HG02571 (cell line): ENCODE measurements around the gene NECAB2.
"Not testable (repeated sequence)": the region's sequence is repeated elsewhere in the genome, so short reads cannot be mapped to it uniquely, and the experiment has no call there.

Source experiments
- ATAC-seq: cut with Tn5 transposase; IDR thresholded peaks from one replicate; pipeline ENCODE4 v1.9.1; 2021; ENCODE audit warnings: mild to moderate bottlenecking, moderate library complexity; ENCODE audit not compliant: unreplicated experiment

NECAB2 gene

GRCh38 chr16:83935858-83936255, 32.2 kb upstream of the NECAB2 start:
- no peak for ATAC-seq

DNA sequence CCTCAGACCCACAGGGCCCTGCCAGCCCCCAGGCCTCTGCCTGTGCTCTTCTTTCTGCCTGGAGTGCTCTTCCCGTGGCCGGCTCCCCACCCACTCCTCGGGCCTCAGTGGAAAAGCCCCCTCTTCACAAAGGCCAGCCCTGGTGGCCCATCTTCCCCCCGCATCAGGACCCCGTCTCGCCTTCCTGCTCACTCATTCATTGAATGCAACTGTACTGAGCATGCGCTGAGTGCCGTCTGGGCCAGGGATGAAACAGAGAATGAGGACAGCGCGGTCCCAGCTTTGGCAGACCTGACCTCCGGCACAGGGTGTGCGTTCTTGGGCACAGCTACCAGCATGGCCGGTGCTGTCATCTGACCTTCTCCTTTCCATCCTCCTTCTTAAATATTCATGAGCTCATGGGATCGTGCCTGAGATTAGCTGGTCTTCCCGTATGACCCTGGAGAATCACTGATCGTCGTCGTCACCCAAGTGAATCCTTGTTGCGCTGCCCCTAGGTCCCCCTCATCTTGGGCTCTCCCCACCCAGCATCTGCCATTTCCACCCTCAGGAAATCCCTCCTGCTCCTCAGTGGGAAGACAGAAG, 31.4 kb upstream of the NECAB2 start:
- ATAC-seq = no peak

DNA sequence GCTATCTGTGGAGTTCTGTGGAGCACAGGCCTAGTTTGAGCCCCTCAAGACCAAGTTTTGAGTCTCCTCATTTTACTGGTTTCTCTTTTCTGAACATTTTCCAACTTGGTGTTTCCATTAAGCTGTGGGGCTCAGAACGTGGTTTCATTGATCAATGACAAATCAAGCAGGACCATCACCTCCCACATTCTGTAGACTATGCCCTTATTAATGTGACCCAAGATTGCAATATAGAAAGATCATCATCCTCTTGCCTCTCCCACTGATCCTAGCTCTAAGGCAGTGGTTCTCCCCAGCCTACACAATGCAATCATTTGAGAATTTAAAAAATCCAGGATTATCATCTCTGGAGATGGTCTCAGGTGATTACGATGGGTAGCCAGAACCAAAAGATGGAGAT, 30.8 kb upstream of the NECAB2 start:
- ATAC-seq = no peak

GRCh38 chr16:83937922-83938885, 29.8 kb upstream of the NECAB2 start:
- no peak for ATAC-seq

DNA sequence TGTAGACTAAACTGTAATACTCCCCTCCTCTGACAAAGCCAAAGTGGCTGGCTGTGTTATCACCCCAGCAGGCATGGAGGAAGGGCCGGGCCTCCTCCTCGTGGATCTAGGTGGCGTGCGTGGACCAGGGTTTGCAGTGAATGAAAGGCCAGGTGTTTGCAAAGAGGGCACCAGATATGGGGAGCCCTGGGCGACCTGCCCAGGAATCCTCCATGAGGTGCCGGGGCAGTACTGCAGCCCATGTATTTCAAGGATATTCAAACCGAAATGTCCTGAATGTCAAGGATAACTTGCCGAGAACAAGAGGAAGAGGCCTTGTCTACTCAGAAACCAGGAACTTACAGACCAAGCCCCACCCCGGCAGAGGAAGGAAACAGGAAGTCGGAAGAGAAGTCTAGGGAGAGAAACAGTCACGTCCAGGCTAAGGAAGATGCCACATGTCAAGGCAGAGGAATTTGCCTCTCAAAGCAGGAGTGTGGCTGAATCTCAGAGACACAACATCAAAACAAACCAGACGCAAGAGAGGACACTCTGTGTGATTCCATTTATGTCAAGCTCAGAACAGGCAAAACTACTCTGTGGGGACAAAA, 28.7 kb upstream of the NECAB2 start:
- no peak for ATAC-seq

GRCh38 chr16:83940119-83940518, 27.9 kb upstream of the NECAB2 start:
- ATAC-seq = no peak

GRCh38 chr16:83940630-83941378, 27.2 kb upstream of the NECAB2 start:
- no peak for ATAC-seq

GRCh38 chr16:83941546-83941945, 26.5 kb upstream of the NECAB2 start:
- ATAC-seq = not testable (repeated sequence)

DNA sequence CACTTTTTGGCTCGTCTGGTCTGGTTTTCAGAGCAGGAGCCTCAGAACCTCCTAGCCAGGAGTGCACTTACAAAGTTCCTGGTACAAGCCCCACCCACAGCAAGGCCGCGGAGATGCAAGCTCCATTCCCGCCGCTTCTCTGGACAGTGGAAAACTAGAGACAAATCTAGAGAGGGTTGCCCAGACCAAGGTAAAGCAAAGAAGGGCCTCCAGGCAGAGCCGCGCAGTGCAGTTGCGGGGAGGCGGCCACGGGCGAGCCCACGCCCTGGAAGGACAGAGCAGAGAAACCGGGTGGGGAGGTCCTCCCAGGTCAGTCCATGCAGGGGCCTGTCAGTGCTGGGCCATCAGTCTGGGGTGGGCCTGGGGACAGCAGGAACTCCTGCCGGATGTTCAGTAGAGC, 26.0 kb upstream of the NECAB2 start:
- ATAC-seq = no peak

DNA sequence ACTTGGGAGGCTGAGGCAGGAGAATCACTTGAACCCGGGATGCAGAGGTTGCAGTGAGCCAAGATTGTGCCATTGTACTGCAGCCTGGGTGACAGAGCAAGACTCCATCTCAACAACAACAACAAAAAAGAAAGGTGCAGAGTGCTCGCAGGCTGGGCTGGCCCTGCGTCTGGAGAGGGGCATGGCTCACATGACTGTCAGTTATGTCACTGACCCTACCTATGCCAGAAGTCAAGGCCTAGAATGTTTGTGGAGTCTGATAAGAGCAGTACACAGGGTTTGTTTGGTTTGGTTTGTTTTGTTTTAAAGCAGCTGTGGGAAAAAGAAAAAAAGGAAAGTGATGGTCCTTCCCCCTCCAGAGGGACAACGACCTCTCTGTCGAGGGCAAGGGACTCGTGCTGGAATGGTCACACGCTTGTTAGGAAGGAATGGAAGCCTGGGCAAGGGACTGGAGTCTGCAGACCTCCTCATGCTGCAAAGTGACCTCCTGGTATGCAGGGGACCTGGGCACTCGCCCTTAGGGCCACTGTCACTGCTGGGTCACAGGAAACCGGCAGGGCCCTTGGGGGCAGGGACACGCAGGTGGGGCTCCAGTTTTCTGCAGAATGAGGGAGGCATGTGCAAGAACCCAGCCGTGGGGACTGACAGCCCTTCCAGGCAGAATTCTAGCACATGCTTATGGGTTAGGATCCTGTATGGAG, 25.1 kb upstream of the NECAB2 start:
- ATAC-seq = no peak

DNA sequence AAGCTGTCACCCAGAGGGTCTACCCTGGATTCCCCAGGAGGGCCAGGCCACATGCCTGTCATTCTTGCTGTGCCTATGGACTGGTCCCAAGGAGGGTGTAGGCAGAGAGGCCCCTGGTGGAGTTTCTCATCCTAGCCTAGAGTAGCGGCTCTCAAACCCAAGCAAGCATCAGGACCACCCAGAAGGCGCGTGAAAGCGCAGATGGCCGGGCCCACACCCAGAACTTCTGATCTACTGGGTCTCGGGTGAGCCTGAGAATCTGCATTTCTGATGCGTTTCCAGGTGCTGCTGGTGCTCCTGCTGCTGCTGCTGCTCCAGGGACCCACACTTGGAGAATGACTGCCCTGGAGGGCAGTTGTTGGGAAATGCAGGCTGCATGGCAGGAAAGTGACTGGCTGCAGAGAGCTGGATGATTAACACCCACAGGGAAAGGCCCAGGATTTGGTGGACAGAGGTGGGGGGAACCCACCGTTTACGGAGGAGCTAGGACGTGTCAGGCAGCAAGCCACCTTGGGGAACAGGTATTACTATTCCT, 24.5 kb upstream of the NECAB2 start:
- ATAC-seq = no peak

DNA sequence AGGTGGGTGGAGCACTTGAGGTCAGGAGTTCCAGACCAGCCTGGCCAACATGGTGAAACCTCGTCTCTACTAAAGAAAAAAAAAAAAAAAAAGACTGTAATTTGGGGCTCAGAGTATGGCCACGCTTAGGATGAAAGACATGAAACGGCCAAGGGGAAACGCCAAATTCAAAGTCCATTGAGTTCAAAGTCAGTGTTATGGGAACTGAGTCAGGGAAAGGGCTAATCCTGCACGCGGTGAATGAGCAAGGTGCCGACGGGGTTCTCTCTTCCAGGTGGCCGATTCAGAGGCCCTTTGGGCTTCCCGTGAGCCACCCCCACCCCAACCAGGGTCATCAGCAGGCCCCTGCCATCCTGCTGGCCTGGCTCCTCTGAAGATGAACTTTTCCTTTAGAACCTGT, 22.5 kb upstream of the NECAB2 start:
- no peak for ATAC-seq

DNA sequence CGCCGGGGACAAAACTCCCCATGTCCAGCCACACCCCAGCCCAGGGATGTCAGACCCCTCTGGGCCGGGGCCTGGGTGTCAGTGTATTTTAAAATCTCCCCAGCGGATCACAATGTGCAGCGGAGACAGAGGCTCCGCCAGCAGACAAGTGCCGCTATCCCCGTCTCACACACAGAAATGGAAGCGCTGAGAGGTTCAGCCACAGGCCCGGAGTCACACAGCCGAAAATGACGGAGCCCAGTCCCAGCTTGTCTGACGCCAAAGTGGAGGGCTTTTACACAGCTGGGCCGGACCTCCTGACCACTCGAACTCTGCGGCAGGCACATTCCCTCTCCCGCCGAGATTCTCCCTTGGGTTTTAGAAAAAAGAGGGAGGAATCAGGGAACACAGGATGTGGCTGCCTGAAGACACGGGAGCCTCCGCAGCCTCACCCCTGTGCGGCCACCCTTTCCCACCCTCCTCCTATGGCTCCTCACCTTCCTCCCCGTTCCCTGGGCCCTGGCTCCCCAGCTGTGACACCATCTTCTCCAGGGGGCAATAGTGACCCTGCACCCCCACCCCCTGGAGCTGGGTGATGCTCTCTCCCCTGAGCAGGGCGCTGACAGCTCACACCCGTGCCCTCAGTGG, 21.8 kb upstream of the NECAB2 start:
- ATAC-seq = no peak

DNA sequence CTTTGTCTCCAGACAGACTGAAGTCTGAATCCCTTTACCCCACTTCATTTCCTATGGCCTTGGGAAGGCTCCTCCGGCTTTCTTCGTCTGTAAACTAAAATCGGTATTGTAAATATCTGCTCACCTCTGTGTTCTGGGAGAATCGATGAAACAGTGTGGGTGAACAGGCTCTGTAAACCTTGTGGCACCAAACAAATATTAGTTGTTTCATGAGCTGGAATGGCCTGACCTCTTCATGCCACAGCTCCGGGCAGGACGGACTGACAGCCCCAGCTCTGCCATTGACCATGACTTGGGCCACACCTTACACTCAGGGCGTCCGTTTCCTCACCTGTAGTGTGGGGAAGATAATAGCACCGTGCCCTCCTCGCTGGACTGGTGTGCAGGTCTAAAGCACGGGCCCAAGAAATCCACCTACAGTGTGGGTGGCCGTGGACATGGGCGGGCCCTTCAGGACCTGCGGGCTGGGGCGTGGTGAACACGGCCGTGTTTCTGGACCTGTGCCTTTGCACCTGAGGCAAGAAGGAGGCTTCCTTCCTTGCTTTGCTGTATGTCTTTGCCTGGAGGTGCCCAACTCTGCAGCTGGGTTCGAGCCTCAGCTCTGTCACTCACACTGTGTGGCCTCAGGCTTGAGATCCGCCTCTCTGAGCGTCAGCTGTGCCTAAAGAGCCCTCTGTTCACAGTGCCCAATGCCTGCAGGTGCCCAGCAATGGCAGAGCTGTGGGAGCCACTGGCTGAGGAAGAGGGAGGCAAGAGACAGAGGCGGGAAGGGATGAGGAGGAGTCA, 21.1 kb upstream of the NECAB2 start:
- ATAC-seq = no peak

- ATAC-seq = no peak
These were observed 20.3 kb upstream of the NECAB2 start for GRCh38 chr16:83947642-83948234.

GRCh38 chr16:83948914-83949723, 18.9 kb upstream of the NECAB2 start:
- ATAC-seq = no peak

DNA sequence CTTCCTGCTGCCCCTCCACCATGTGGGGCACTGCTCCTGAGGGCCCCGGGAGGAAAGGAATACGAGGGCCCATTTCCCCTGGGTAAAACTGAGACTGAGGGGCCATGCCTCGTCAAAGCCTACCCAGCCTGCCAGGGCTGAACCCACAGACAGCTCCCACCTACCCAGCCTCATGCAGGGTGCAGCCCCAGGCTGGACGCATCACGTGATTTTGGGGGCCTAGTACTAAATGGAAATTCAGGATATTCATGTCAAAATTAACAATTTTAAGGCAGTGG, 18.4 kb upstream of the NECAB2 start:
- no peak for ATAC-seq

DNA sequence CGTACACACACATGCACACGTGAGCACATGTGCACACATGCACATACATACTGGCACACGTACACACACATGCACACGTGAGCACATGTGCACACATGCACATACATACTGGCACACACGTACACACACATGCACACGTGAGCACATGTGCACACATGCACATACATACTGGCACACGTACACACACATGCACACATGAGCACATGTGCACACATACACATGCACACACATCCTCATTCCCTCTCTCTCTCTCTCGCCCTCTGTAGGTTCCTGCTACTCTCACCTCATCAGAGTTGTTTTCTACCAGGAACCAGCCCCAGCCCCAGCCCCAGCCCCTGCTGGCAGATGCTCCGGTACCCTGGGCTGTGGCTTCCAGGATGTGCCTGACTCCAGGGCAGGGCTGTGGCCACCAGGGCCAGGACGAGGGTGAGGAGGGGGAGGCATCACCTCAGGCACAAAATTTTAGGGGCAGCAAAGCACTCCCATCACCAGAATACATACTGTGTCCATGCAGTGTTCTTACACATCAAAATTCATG, 17.1 kb upstream of the NECAB2 start:
- ATAC-seq = not testable (repeated sequence)
